ENCODE results near the gene NIP7.

The NIP7 gene

DNA sequence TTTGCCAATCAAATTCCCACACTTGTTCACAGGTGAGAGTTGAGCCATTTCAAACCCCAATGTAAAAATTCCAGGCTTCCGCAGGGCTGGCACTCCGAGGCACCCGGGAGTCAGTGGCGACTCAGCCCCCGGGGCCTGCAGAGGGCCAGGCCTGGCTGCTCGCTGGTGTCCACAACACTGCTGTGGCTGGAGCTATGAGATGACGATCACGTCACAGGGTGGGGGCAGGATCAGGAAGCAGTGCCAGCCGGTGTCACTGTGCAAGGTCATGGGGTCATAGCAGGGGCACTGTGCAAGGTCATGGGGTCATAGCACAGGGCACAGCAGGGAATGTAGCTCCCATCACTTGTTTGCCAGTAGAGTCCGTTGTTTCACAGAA lies 20.7 kb upstream of the NIP7 start:
- TF ChIP-seq, protein P1, sequence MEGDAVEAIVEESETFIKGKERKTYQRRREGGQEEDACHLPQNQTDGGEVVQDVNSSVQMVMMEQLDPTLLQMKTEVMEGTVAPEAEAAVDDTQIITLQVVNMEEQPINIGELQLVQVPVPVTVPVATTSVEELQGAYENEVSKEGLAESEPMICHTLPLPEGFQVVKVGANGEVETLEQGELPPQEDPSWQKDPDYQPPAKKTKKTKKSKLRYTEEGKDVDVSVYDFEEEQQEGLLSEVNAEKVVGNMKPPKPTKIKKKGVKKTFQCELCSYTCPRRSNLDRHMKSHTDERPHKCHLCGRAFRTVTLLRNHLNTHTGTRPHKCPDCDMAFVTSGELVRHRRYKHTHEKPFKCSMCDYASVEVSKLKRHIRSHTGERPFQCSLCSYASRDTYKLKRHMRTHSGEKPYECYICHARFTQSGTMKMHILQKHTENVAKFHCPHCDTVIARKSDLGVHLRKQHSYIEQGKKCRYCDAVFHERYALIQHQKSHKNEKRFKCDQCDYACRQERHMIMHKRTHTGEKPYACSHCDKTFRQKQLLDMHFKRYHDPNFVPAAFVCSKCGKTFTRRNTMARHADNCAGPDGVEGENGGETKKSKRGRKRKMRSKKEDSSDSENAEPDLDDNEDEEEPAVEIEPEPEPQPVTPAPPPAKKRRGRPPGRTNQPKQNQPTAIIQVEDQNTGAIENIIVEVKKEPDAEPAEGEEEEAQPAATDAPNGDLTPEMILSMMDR (conservative IDR thresholded peaks at IDR 0.05; ENCODE audit: low read length) = no peak
- no peak for DNase-seq (ENCODE audit: low read depth)
- no peak overlapping the region for H3K4me3 ChIP-seq (ENCODE audit: low read length)

DNA sequence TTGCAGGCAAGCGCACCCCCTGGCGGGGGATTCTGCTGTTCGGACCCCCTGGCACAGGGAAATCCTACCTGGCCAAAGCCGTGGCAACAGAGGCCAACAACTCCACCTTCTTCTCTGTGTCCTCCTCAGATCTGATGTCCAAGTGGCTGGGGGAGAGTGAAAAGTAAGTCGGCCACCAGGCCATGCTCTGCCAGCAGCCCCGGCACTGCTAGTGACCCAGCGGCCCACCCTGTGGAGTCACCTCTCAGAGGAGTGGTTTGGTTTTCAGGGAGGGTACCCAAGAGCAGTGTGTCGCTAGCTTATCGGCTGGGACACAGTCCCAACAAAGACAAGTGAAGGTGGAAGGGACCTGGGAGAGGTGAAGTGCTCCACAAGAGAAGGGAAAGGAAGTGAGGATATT lies 20.2 kb upstream of the NIP7 start:
- no peak overlapping the region for H3K4me3 ChIP-seq (ENCODE audit: low read length)
- TF ChIP-seq, protein P1 (conservative IDR thresholded peaks at IDR 0.05; ENCODE audit: low read length) = no peak
- DNase-seq (ENCODE audit: low read depth) = no peak

GRCh38 chr16:69319826-69320739 lies 19.5 kb upstream of the NIP7 start:
- TF ChIP-seq, protein P1 (conservative IDR thresholded peaks at IDR 0.05; ENCODE audit: low read length) = no peak
- no peak for DNase-seq (ENCODE audit: low read depth)
- H3K4me3 ChIP-seq (ENCODE audit: low read length) = no peak overlapping the region

DNA sequence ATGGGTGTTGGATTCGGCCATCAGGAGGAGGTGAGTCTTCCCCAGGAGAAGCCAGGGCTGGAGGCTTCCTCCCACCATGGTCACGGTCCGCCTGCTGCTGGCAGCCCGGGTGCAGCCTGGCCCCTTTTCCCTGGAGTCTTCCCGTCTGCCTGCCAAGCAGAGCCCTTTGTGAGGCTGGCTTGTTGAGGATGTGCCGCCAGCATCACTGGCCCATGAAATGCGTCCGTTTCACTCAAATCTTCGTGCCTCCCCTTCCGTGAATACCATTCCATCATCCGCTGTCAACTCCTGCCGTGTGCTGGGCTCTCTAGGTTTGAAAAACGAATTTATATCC lies 18.9 kb upstream of the NIP7 start:
- H3K4me3 ChIP-seq (ENCODE audit: low read length) = no peak overlapping the region
- DNase-seq (ENCODE audit: low read depth) = no peak
- TF ChIP-seq, protein P1 (conservative IDR thresholded peaks at IDR 0.05; ENCODE audit: low read length) = no peak

GRCh38 chr16:69321080-69321479 lies 18.5 kb upstream of the NIP7 start:
- DNase-seq (ENCODE audit: low read depth) = no peak
- H3K4me3 ChIP-seq (ENCODE audit: low read length) = no peak overlapping the region
- TF ChIP-seq, protein P1 (conservative IDR thresholded peaks at IDR 0.05; ENCODE audit: low read length) = no peak

- TF ChIP-seq, protein P1 (conservative IDR thresholded peaks at IDR 0.05; ENCODE audit: low read length) = no peak
- no peak overlapping the region for H3K4me3 ChIP-seq (ENCODE audit: low read length)
- no peak for DNase-seq (ENCODE audit: low read depth)
Observed at GRCh38 chr16:69322343-69322742, 17.2 kb upstream of the NIP7 start.

DNA sequence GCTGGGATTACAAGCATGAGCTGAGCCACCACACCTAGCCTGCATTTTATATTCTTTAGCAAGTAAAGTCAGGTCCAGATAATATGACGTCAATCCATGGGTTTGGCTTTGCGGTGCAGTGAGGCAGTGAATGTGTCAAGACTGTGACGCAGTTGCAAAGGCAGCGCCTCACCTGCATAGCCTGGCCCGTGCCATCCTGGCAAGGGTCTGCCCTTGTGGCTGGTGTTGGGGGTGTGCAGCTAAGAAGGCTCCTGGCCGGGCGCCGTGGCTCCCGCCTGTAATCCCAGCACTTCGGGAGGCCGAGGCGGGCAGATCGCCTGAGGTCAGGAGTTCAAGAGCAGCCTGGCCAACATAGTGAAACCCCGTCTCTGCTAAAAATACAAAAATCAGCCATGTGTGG lies 16.2 kb upstream of the NIP7 start:
- DNase-seq (ENCODE audit: low read depth) = no peak
- H3K4me3 ChIP-seq (ENCODE audit: low read length) = no peak overlapping the region
- TF ChIP-seq, protein P1 (conservative IDR thresholded peaks at IDR 0.05; ENCODE audit: low read length) = no peak

Data from AG10803 (cell line).